IPS-11a (cell line): Measurements from ENCODE around the gene PTCRA.
A peak's percentile ranks its signal among the peaks of the same experiment; 100 is the strongest.
"Not testable (repeated sequence)": the region's sequence is repeated elsewhere in the genome, so short reads cannot be mapped to it uniquely, and the experiment has no call there.

Source experiments
- H3K4me3 ChIP-seq: one replicate; pipeline ENCODE4 v1.5.1; 2013; ENCODE audit warnings: low read depth, low read length, control low read depth

The PTCRA gene

GRCh38 chr6:42915732-42916131, at the start of gene PTCRA:
Gene PTCRA (plus strand): TSS chr6:42916053. CDS start chr6:42916070, 17 bp downstream.
- H3K4me3 ChIP-seq = no peak within 1 kb of the TSS

DNA sequence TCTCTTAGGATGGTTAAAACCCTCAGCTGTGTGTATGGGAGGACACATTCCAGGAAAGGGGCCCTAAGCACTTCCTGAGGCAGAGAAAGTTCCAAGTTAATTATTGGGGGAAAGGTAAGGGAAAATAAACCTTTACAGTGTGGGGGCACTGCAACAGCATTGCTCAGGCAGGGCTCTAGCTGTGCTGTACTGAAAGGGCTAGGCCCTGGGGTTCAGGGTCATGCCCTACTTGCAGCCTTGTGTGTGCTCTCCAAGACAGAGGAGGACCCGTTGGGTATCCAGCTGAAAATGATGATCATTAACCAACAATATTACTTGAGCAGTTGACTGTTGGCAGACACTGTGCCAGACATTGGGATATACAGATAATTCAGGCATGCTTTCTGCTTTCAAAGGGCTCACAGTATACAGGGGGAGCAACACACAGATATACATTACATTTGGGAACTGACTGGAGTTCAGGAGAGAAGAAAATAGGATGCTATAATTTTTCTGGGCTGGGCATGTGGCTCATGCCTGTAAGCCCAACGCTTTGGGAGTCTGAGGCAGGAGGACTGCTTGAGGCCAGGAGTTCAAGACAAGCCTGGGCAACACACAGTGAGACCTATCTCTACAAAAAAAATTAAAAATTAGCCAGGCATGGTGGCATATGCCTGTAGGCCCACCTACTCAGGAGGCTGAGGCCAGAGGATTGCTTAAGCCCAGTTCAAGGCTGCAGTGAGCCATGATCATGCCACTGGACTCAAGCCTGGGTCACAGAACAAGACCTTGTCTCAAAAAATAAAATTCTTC, 45.5 kb upstream of the PTCRA start:
- H3K4me3 ChIP-seq = no peak overlapping the region

- H3K4me3 ChIP-seq = no peak overlapping the region
These were observed 44.1 kb upstream of the PTCRA start for GRCh38 chr6:42871711-42872110.

GRCh38 chr6:42873313-42873712, 42.5 kb upstream of the PTCRA start:
- H3K4me3 ChIP-seq = no peak overlapping the region

- H3K4me3 ChIP-seq = no peak overlapping the region
These were observed 38.2 kb upstream of the PTCRA start for GRCh38 chr6:42877695-42878094.

DNA sequence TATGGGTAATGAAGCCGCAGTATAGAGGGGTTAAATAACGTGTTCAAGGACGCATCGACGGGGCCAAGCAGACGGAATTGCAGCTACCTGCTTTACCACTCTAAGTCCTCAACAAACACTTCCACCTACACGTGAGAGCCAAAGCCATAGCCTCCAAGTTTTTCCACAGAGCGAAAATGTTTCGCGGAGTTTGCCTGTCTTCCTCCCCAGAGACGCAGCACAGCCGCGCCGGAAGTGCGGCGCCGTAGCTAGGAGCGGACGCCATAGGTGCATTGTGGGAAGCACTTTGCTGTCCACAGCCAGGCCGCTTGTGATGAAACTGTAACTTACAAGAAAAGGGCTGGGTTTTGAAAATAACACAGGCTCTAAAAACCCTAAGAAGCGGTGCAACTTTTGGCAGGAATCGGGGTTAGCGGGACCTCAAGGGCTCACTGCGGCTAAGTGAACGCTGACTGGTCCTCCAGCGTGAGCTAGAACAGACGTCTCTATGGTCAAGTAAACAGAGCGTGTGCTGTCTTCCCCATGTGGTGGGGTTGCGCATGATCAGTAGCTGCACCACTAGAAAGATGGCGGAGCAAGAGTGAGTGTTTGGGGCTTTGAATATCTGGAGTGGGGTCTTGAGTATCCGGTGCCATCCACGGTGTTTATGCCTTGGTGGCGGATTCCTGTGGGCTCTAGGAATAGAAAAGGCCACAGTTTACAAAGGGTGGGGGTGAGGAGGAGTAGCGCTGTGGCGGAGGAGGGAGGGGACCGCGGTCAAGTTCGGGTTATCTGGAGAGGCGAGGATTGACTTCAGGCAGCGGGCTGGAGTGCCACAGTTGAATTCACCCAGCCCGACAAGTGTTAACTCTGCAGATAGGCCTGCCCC, 36.2 kb upstream of the PTCRA start, which contains the start of gene RPL7L1:
Gene RPL7L1 (plus strand): TSS at position 245 of the 868 bp plus-strand sequence. CDS start 295 bp downstream, at position 540.
- H3K4me3 ChIP-seq = peak within 1 kb of the TSS; percentile 77

- H3K4me3 ChIP-seq = peak overlapping the region; percentile 77
These were observed 35.5 kb upstream of the PTCRA start for GRCh38 chr6:42880240-42880817.

DNA sequence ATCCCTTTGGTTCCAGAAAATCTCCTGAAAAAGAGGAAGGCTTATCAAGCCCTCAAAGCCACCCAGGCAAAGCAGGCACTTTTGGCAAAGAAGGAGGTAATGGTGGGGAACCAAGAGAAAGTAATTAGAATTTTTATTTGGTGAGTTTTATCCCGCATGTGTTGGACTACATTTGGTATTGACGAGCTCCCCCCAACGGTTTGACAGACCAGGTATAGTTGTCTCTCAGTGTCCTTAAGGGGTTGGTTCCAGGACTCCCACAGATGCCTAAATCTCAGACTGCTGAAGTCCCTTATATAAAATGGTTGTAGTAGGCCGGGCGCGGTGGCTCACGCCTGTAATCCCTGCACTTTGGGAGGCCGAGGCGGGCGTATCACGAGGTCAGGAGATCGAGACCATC, 35.0 kb upstream of the PTCRA start:
- peak overlapping the region; percentile 77 for H3K4me3 ChIP-seq

DNA sequence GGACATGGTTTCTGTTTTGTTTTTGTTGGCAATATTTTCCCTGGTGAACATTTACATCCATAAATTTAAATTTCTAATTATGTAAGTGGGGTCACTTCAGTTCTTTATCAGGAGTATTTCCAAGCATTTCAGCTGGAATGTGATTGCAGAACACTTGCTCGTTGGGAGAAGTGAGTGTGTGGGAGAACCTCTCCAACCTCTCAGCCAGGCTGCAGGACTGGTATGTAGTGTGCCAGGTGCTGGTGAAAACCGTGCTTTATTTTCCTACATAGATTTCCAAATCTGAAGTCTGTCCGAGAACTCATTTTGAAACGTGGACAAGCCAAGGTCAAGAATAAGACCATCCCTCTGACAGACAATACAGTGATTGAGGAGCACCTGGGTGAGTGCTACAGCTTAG, 30.2 kb upstream of the PTCRA start:
- H3K4me3 ChIP-seq = no peak overlapping the region

DNA sequence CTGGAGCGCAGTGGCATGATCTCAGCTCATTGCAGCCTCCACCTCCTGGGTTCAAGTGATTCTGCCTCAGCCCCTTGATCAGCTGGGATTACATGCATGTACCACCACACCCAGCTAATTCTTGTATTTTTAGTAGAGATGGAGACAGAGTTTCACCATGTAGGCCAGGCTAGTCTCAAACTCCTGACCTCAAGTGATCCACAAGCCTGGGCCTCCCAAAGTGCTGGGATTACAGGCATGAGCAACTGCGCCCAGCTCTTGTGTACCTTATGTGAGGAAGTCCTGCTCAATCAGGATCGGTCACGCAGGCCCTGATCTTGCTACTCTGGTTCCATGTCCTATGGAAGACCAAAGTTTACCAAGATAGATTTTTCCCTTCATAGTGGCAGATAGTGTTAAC, 27.7 kb upstream of the PTCRA start:
- H3K4me3 ChIP-seq = not testable (repeated sequence)

DNA sequence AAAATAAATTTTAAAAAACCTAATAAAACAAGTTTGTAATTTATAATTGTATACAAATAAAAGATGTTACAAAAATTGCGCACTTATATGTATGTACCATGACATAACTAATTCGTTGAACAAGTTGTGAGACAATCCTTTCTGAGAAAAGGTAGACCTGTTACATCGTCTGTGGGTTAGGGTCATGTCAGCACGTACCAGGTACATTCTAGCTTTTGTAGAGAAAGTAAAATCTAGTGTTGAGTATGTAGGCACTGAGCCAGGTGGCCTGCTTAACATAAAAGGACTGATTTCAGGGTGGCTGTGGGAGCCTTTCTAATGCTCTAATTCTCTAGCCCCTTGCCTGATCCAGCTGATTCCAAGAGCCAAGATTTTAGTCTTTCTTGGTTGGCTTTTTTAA, 26.0 kb upstream of the PTCRA start:
- H3K4me3 ChIP-seq = peak overlapping the region; percentile 93

- H3K4me3 ChIP-seq = peak overlapping the region; percentile 93
These were observed 25.3 kb upstream of the PTCRA start for GRCh38 chr6:42890311-42891198.

GRCh38 chr6:42891199-42891722, 24.6 kb upstream of the PTCRA start:
- H3K4me3 ChIP-seq = peak overlapping the region; percentile 93

GRCh38 chr6:42894041-42894828, 21.6 kb upstream of the PTCRA start:
- not testable (repeated sequence) for H3K4me3 ChIP-seq

DNA sequence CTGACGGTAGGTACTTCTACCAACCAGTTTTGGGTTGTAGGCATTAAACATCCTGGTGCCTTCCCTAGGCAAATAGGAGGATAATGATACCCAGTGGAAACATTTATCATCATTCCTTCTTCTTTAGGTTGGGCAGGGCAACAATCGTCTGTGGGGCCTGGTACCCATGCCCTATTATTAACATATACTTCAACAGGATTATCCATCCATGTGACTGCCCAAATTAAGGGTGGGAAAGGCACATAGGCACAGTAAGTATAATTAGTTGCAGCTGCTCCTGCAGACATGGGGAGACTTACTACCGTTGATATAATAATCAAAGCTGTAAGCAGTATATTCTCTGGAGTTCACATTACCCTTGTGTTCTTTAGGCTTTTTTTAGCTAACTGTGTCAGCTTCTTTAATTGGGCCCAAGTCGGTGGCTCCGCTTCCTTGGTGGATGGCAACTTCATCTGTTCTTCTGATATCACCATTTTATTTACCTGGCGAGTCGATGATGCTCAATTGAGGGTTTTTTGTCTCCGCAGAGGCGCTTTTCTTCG, 19.6 kb upstream of the PTCRA start:
- H3K4me3 ChIP-seq = no peak overlapping the region

- H3K4me3 ChIP-seq = no peak overlapping the region
These were observed 16.9 kb upstream of the PTCRA start for GRCh38 chr6:42898891-42899361.

- H3K4me3 ChIP-seq = no peak overlapping the region
These were observed 16.0 kb upstream of the PTCRA start for GRCh38 chr6:42899871-42900270.

DNA sequence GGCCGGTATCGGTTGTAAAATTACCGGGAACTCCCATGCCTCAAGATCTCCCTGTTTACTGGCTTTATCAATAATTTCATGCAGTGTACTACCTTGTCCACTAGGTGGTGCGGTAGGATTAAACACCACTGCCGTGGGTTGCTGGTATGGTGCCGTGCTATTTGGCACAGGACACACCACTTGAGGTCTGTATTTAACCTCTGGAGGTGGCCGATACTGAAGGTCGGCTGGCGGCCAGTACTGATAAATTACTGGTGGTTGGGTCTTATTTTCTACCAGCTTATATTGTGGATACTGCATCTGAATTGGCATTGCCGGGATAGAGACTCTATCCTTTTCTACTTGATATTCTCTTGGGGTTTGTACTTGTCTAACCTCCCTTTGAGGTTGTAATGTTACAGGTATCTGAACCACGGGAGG, 14.3 kb upstream of the PTCRA start:
- H3K4me3 ChIP-seq = no peak overlapping the region
